ENCODE data around the gene ZNF469.

- TF ChIP-seq, protein P1, sequence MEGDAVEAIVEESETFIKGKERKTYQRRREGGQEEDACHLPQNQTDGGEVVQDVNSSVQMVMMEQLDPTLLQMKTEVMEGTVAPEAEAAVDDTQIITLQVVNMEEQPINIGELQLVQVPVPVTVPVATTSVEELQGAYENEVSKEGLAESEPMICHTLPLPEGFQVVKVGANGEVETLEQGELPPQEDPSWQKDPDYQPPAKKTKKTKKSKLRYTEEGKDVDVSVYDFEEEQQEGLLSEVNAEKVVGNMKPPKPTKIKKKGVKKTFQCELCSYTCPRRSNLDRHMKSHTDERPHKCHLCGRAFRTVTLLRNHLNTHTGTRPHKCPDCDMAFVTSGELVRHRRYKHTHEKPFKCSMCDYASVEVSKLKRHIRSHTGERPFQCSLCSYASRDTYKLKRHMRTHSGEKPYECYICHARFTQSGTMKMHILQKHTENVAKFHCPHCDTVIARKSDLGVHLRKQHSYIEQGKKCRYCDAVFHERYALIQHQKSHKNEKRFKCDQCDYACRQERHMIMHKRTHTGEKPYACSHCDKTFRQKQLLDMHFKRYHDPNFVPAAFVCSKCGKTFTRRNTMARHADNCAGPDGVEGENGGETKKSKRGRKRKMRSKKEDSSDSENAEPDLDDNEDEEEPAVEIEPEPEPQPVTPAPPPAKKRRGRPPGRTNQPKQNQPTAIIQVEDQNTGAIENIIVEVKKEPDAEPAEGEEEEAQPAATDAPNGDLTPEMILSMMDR (IDR thresholded peaks at IDR 0.05) = no peak
- no peak for TF ChIP-seq POLR2A (IDR thresholded peaks at IDR 0.05)
Observed at GRCh38 chr16:88422733-88423447, 40.1 kb downstream of the ZNF469 start.

All from lower leg skin (tissue), 3 donors.